RWPE1 (cell line): ENCODE measurements around the gene NEU1.
"Not testable (repeated sequence)": the region's sequence is repeated elsewhere in the genome, so short reads cannot be mapped to it uniquely, and the experiment has no call there.

Source experiments
- CTCF ChIA-PET: fragments of 350-600 bp; sonication (Branson Sonifier 250); formaldehyde crosslinking; extraction: SDS; loops from one replicate; lab custom pipeline; 2021; lab: Yijun Ruan, JAX
- POLR2A ChIA-PET: fragments of 400-600 bp; formaldehyde crosslinking; extraction: SDS; loops from one replicate; lab custom pipeline; 2020; ENCODE audit warnings: antibody characterized with exemption; ENCODE audit not compliant: low non-redundant PET; lab: Yijun Ruan, JAX
- DNase-seq: peaks from one replicate; pipeline ENCODE4 v3.0.0; 2012; ENCODE audit warnings: low spot score
- H3K27ac ChIP-seq: fragments of 450-650 bp; 2 replicates; pipeline ENCODE4 v1.5.1; 2017
- TF ChIP-seq, protein P1 (sequence below): fragments of 450-650 bp; conservative IDR thresholded peaks from 2 replicates; pipeline ENCODE4 v1.5.1; 2017; ENCODE audit warnings: low read depth, mild to moderate bottlenecking

Gene NEU1

DNA sequence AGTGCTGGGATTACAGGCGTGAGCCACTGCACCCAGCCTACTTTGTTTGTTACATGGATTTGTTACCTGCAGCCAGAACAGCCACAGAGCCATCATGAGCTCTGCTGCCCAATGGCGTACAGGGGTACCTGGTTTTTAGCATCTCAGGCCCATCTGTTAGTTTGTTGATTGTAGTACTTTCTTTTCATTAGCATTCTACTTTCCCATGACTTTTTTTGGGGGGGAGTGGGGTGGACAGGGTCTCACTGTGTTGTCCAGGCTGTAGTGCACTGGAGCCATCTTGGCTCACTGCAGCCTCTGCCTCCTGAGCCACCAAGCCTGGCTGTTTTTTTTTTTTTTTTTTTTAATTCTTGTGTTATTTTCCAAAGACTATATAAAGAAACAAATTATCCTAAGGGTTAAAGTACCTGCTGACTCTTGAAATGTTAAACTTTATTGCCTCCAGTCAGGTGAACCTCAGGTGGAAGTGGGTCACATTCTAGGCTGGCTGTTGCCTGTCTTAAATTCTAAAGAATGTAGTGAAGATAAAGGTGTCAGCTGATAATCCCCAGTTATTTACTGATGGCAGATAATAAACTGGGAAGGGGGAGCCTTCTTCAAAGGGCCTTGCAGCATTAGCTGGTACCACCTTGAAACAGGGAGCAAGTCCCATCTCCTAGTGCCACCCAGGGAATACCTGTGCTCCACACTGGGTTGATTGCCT, 15.2 kb downstream of the NEU1 start:
- CTCF ChIA-PET = no interaction called here
- TF ChIP-seq, protein P1, sequence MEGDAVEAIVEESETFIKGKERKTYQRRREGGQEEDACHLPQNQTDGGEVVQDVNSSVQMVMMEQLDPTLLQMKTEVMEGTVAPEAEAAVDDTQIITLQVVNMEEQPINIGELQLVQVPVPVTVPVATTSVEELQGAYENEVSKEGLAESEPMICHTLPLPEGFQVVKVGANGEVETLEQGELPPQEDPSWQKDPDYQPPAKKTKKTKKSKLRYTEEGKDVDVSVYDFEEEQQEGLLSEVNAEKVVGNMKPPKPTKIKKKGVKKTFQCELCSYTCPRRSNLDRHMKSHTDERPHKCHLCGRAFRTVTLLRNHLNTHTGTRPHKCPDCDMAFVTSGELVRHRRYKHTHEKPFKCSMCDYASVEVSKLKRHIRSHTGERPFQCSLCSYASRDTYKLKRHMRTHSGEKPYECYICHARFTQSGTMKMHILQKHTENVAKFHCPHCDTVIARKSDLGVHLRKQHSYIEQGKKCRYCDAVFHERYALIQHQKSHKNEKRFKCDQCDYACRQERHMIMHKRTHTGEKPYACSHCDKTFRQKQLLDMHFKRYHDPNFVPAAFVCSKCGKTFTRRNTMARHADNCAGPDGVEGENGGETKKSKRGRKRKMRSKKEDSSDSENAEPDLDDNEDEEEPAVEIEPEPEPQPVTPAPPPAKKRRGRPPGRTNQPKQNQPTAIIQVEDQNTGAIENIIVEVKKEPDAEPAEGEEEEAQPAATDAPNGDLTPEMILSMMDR = no peak
- POLR2A ChIA-PET = interaction anchor here (0.7 kb wide), 1 partner anchor 41 kb away, joined by 3 read pairs; no protein-coding TSS in a partner anchor
- H3K27ac ChIP-seq = no peak overlapping the region
- DNase-seq = no peak

DNA sequence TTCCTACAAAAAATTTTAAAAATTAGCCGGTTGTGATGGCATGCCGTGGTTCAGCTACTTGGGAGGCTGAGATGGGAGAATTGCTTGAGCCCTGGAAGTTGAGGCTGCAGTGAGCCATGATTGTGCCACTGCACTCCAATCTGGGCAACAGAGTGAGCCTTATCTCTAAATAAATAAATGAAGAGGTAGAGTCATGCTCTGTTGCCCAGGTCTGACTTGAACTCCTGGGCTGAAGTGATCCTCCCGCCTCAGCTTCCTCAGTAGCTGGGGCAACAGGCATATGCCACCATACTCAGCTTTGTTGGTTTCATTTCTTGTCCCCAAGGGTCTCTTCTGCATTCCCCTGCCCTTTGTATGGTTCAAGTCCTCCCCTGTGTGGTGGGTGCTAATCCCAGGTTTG, 18.1 kb downstream of the NEU1 start:
- no peak for DNase-seq
- peak overlapping the region; percentile 70 for H3K27ac ChIP-seq
- ChIA-PET POLR2A (no interaction called here), CTCF (no interaction called here)
- TF ChIP-seq, protein P1 = no peak

DNA sequence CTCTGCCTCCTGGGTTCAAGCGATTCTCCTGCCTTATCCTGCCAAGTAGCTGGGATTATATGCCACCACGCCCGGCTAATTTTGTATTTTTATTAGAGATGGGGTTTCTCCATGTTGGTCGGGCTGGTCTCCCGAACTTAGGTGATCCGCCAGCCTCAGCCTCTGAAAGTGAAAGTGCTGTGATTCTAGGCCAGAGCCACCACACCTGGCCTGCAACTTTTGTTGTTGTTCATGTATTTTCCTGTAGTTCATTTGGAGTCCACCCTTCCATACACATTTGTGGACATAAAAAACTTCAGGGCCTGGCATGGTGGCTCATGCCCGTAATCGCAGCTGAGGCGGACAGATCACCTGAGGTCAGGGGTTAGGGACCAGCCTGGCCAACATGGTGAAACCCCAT, 20.6 kb downstream of the NEU1 start:
- TF ChIP-seq, protein P1 = no peak
- ChIA-PET POLR2A (no interaction called here), CTCF (no interaction called here)
- DNase-seq = no peak
- H3K27ac ChIP-seq = peak overlapping the region; percentile 70

DNA sequence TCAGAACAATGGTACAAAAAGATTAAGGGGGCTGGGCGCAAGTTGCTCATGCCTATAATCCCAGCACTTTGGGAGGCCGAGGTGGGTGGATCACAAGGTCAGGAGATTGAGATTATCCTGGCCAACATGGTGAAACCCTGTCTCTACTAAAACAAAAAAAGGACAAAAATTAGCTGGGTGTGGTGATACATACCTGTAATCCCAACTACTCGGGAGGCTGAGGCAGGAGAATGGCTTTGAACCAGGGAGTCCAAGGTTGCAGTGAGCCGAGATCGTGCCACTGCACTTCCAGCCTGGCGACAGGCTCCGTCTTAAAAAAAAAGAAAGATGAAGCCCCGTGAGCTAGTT, 22.9 kb downstream of the NEU1 start:
- H3K27ac ChIP-seq = peak overlapping the region; percentile 36
- DNase-seq, POLR2A ChIA-PET, CTCF ChIA-PET: not testable (repeated sequence)

DNA sequence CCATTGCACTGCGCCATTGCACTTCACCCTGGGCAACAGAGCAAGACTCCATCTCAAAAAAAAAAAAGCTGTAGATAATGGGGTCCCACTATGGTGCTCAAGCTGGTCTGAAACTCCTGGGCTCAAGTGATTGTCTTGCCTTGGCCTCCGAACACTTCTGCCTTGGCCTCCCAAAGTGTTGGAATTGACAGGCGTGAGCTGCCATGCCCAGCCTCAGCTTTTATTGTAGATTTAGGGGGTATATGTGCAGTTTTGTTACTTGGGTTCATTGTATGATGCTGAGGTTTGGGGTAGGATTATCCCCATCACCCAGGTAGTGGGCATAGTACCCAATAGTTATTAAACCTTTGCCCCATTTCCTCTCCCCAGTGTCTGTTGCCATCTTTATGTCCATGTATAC, 23.7 kb downstream of the NEU1 start:
- CTCF ChIA-PET = interaction anchor here (0.6 kb wide), 2 partner anchors 16 to 48 kb away, joined by 3 to 4 read pairs; no protein-coding TSS in a partner anchor
- peak overlapping the region; percentile 69 for H3K27ac ChIP-seq
- POLR2A ChIA-PET = no interaction called here
- DNase-seq = no peak
- TF ChIP-seq, protein P1 = no peak

DNA sequence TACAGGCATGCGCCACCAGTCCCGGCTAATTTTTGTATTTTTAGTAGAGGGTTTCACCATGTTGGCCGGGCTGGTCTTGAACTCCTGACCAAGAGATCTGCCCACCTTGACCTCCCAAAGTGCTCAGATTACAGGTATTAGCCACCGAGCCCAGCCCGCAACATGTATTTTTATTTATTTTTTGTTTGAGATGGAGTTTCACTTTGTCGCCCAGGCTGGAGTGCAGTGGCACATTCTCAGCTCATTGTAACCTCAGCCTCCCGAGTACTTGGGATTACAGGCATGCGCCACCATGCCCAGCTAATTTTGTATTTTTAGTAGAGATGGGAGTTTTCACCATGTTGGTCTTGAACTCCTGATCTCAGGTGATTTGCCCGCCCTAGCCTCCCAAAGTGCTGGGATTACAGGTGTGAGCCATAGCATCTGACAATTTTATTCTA, 24.5 kb downstream of the NEU1 start:
- CTCF ChIA-PET, DNase-seq: not testable (repeated sequence)
- POLR2A ChIA-PET = interaction anchor here (0.7 kb wide), 2 partner anchors 16 to 1129 kb away, joined by 3 read pairs; no protein-coding TSS in a partner anchor
- H3K27ac ChIP-seq = peak overlapping the region; percentile 69

DNA sequence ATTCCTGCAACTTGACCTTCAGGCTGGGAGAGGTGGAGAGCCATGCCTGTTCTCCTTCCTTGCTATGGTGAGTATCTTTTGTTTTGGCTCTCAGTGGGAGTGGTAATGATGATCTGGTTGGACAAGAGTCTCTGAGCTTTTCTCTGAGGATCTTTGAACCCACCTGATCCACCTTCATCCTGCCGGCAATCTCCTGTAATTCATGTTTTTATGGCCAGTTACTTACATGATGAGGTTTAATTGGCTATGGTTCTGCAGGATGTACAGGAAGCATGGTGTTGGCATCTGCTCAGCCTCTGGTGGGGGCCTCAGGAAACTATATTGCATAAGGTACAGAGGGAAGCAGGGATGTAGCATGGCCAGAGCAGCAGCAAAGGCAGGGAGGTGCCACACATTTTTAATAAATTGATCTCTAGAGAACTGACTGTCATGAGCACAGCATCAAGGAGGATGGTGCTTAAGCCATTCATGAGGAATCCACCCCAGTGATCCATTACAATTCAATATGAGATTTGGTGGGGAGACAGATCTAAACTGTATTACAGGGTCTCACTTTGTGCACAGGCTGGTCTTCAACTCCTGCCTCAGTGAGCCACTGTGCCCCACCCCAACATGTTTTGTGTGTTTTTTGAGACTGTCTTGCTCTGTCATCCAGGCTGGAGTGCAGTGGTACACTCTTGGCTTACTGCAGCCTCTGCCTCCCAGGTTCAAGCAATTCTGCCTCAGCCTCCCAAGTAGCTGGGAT, 25.1 kb downstream of the NEU1 start:
- TF ChIP-seq, protein P1 = no peak
- peak overlapping the region; percentile 69 for H3K27ac ChIP-seq
- ChIA-PET POLR2A (interaction anchor here (1.1 kb wide), 1 partner anchor 23 kb away, joined by 5 read pairs; the partner anchor contains the start of gene HSPA1L), CTCF (interaction anchor here (1.1 kb wide), 1 partner anchor 42 kb away, joined by 4 read pairs; no protein-coding TSS in a partner anchor)
- no peak for DNase-seq
